Endodermal cell (in vitro differentiated cells): Measurements from ENCODE around the gene BRD3. TPM values are rescaled to one million over a fixed set of nuclear protein-coding genes. Genes with fewer than 3 reads are reported as not detected.

Experiments
- DNase-seq: peaks from one replicate; pipeline ENCODE4 v3.0.0-alpha.2; 2017
- H3K27ac ChIP-seq: 2 replicates; pipeline ENCODE4 v1.5.1; 2013; ENCODE audit warnings: mild to moderate bottlenecking, low read depth, low read length, moderate library complexity
- H3K27me3 ChIP-seq: 2 replicates; pipeline ENCODE4 v1.6.1; 2013; ENCODE audit warnings: mild to moderate bottlenecking, low read length, moderate library complexity; ENCODE audit not compliant: insufficient read depth, control insufficient read depth, poor library complexity, severe bottlenecking
- H3K36me3 ChIP-seq: 2 replicates; pipeline ENCODE4 v1.7.0; 2013; ENCODE audit warnings: mild to moderate bottlenecking, low read length, moderate library complexity; ENCODE audit not compliant: control insufficient read depth, insufficient read depth
- H3K4me1 ChIP-seq: one replicate; pipeline ENCODE4 v1.7.0; 2013; ENCODE audit warnings: low read length; ENCODE audit not compliant: control insufficient read depth, insufficient read depth
- H3K4me3 ChIP-seq: 2 replicates; pipeline ENCODE4 v1.5.1; 2013; ENCODE audit warnings: mild to moderate bottlenecking, low read length, moderate library complexity
- H3K9ac ChIP-seq: 2 replicates; pipeline ENCODE4 v1.6.1; 2013; ENCODE audit warnings: mild to moderate bottlenecking, low read length, moderate library complexity; ENCODE audit not compliant: poor library complexity, severe bottlenecking; ENCODE audit errors: extremely low read depth
- H3K9me3 ChIP-seq: 2 replicates; pipeline ENCODE4 v1.6.1; 2013; ENCODE audit warnings: mild to moderate bottlenecking, low read length, moderate library complexity; ENCODE audit not compliant: control insufficient read depth
- H3K27ac Mint-ChIP-seq: 2 replicates; pipeline ENCODE4 v1.8.0; 2020; ENCODE audit warnings: mixed read lengths
- H3K27me3 Mint-ChIP-seq: 2 replicates; pipeline ENCODE4 v1.8.0; 2021; ENCODE audit warnings: mild to moderate bottlenecking, mixed read lengths; ENCODE audit not compliant: insufficient read depth
- H3K36me3 Mint-ChIP-seq: 2 replicates; pipeline ENCODE4 v1.8.0; 2020; ENCODE audit warnings: low read depth, mixed read lengths
- H3K4me1 Mint-ChIP-seq: 2 replicates; pipeline ENCODE4 v1.8.0; 2020; ENCODE audit warnings: mixed read lengths
- H3K4me3 Mint-ChIP-seq: 2 replicates; pipeline ENCODE4 v1.8.0; 2020; ENCODE audit warnings: mild to moderate bottlenecking, moderate library complexity, mixed read lengths
- H3K9me3 Mint-ChIP-seq: 2 replicates; pipeline ENCODE4 v1.8.0; 2020; ENCODE audit warnings: mild to moderate bottlenecking, mixed read lengths
- CTCF ChIP-seq: fragments of 200-600 bp; sonication (generic); conservative IDR thresholded peaks from 2 replicates; pipeline ENCODE4 v1.5.0; 2021; ENCODE audit warnings: antibody characterized with exemption, mild to moderate bottlenecking
- WGBS, 2 experiments: methylation state at CpG; one replicate each; pipeline versions ENCODE4 v1.1.5 to v1.1.7; 2013; ENCODE audit warnings: missing lambda C conversion rate in 2 of 2, mixed read lengths in 1 of 2; ENCODE audit not compliant: insufficient coverage in 1 of 2, insufficient read length in 1 of 2; 5-methylcytosine and 5-hydroxymethylcytosine counted together
- total RNA-seq, 2 donors: library from RNA; stranded (reverse); fragmentation: NEBNext Ultra II Directional in 1 of 2; extraction: Animal tissue kit (Norgen Biotek cat#: 25700) in 1 of 2; gene quantifications; 2 replicates in 1 of 2; 3 replicates in 1 of 2; pipeline ENCODE4 v1.2.1, GENCODE V29; 2021

The BRD3 gene
- total RNA-seq, 2 donors from 2014 or later: 92.3 to 103 TPM

- DNase-seq: no peak
- Mint-ChIP-seq H3K9me3 (peaks cover 16% of the 10 kb centered on the region), H3K4me1 (no peaks in the 10 kb centered on the region), H3K27me3 (no peaks in the 10 kb centered on the region), H3K27ac (no peak overlapping the region), H3K4me3 (no peak overlapping the region), H3K36me3 (no peaks in the 10 kb centered on the region)
- WGBS, 2 experiments: 88 to 89% methylated on average over 6 of the region's 6 CpGs
- no peaks in the 10 kb centered on the region for H3K27me3 ChIP-seq
- H3K9me3 ChIP-seq: peaks cover 12% of the 10 kb centered on the region
- H3K4me1 ChIP-seq: no peaks in the 10 kb centered on the region
- H3K36me3 ChIP-seq: no peaks in the 10 kb centered on the region
- no peak overlapping the region for H3K27ac ChIP-seq
- TF ChIP-seq CTCF: no peak
- H3K9ac ChIP-seq: no peak overlapping the region
- no peak overlapping the region for H3K4me3 ChIP-seq
Observed at GRCh38 chr9:134007150-134007549, 60.7 kb downstream of the BRD3 start.

GRCh38 chr9:134005381-134005780, 62.4 kb downstream of the BRD3 start:
- WGBS, 2 experiments: 93 to 98% methylated on average over 7 to 8 of the region's 8 CpGs
- TF ChIP-seq CTCF: no peak
- no peak overlapping the region for H3K4me3 ChIP-seq
- H3K27ac Mint-ChIP-seq: no peak overlapping the region
- H3K36me3 ChIP-seq: no peaks in the 10 kb centered on the region
- no peaks in the 10 kb centered on the region for H3K4me1 Mint-ChIP-seq
- no peaks in the 10 kb centered on the region for H3K4me1 ChIP-seq
- no peaks in the 10 kb centered on the region for H3K27me3 ChIP-seq
- H3K9me3 Mint-ChIP-seq: peaks cover 3% of the 10 kb centered on the region
- H3K36me3 Mint-ChIP-seq: no peaks in the 10 kb centered on the region
- H3K9ac ChIP-seq: no peak overlapping the region
- H3K27ac ChIP-seq: no peak overlapping the region
- no peak for DNase-seq
- no peaks in the 10 kb centered on the region for H3K27me3 Mint-ChIP-seq
- H3K4me3 Mint-ChIP-seq: no peak overlapping the region
- H3K9me3 ChIP-seq: no peaks in the 10 kb centered on the region

- WGBS, 2 experiments: 85 to 93% methylated on average over 6 to 14 of the region's 14 CpGs
- H3K36me3 Mint-ChIP-seq: no peaks in the 10 kb centered on the region
Observed at GRCh38 chr9:134004881-134005280, 62.9 kb downstream of the BRD3 start.

More at GRCh38 chr9:134004881-134005280, 62.9 kb downstream of the BRD3 start:
- H3K27me3 ChIP-seq: no peaks in the 10 kb centered on the region
- no peaks in the 10 kb centered on the region for H3K9me3 ChIP-seq
- Mint-ChIP-seq H3K9me3 (no peaks in the 10 kb centered on the region), H3K27me3 (peaks cover 2% of the 10 kb centered on the region), H3K4me3 (no peak overlapping the region), H3K4me1 (no peaks in the 10 kb centered on the region), H3K27ac (no peak overlapping the region)
- no peaks in the 10 kb centered on the region for H3K4me1 ChIP-seq
- no peaks in the 10 kb centered on the region for H3K36me3 ChIP-seq
- H3K4me3 ChIP-seq: no peak overlapping the region
- no peak for DNase-seq
- TF ChIP-seq CTCF: no peak
- no peak overlapping the region for H3K9ac ChIP-seq
- no peak overlapping the region for H3K27ac ChIP-seq
